GM19372 (cell line): ENCODE data around the gene PXK.

Experiments
- ATAC-seq: cut with Tn5 transposase; IDR thresholded peaks from one replicate; pipeline ENCODE4 v1.9.1; 2021; ENCODE audit warnings: mild to moderate bottlenecking, low read depth, moderate library complexity; ENCODE audit not compliant: unreplicated experiment

The PXK gene

DNA sequence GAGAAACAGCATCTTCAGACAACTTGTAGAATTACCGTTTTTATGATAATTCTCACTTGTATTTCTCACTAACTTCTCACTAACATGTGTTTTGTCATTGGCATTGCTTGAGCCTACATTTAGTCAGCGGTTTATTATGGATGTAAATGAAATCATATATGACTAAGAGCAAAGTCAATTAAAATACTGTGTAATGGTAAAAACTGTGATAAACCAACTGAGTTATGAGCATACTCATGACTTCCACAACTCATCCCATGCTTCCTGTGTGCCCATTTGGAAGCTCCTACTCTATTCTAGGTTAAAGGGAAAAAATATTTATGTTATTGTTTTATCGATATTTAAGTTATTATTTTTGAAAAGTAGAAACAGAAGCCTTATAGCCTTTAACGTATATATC lies 12.8 kb downstream of the PXK start:
- no peak for ATAC-seq

- no peak for ATAC-seq
Measured at GRCh38 chr3:58346368-58346767, 13.7 kb downstream of the PXK start.

DNA sequence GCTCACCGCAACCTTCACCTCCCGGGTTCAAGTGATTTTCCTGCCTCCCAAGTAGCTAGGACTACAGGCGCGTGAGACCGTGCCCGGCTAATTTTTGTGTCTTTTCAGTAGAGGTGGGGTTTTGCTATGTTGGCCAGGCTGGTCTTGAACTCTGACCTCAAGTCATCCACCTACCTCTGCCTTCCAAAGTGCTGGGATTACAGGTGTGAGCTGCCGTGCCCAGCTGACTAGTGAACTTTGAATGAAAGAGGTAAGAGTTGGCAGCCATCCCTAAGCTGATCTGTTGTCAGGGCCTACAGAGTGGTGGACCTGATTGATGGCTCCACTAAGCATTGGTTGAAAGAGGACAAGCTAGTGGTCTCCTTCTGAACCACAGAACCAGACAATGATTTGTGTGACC lies 15.3 kb downstream of the PXK start:
- ATAC-seq, result no peak

GRCh38 chr3:58349792-58350626 lies 17.3 kb downstream of the PXK start:
- ATAC-seq, result peak; percentile 73

GRCh38 chr3:58350627-58351013 lies 17.9 kb downstream of the PXK start:
- ATAC-seq, result no peak

GRCh38 chr3:58351920-58352319 lies 19.2 kb downstream of the PXK start:
- ATAC-seq, result no peak

DNA sequence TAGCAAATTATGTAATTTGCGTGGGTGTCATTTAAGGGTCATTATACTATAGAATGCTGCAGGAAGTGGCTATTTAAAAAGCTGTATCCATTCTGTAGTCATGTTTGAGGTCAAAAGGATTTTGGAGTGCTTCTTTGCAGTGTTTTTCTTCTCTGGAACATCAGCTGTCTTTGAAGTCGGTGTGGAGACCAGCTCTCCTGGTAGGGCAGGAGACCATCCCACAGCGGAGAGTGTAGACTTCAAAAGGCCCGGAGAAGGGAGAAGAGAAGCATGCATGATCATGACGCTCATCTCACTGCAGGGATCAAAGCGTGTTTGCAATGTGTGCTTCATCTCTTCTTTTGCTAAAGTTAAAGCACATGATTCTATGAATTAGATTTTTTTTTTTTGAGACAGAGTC lies 19.9 kb downstream of the PXK start:
- no peak for ATAC-seq

DNA sequence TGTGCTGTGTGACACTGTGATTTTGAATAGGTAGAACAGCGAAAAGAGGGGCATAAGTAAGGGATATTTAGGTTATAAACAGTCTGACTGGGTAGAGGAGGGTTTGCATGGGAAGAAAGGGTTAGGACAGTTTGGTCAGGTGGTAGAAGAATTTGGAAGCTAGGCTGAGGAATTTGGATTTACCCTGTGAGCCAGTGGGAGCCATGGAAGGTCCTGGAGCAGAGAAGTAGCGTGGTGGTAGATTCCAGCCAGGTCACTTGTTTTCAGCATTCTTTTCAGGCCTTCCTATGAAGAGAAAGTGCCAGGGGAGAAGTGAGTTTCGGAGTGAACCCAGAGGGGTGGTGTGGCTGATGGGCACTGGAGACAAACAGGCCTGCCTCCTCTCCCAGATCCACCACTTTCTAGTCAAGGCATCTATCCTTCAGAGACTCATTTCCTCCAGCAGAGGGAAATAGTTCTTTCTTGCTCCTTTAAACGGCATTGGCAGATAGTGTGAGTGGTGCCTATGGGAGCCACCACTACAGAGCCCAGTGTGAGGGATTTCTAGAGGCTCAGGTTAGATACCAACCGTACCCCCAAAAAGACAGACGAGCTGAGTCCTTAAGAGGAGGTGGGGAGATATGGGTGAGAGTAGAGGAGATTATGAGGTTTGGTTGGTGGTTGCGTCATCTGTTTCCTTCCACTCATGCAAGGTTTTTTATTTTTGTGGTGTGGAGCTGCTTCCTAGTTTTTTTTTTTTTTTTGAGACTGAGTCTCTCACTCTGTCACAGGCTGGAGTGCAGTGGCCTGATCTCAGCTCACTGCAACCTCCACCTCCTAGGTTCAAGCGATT lies 21.2 kb downstream of the PXK start:
- ATAC-seq, result no peak

- ATAC-seq, result peak; percentile 60
Measured at GRCh38 chr3:58355179-58355578, 22.5 kb downstream of the PXK start.

DNA sequence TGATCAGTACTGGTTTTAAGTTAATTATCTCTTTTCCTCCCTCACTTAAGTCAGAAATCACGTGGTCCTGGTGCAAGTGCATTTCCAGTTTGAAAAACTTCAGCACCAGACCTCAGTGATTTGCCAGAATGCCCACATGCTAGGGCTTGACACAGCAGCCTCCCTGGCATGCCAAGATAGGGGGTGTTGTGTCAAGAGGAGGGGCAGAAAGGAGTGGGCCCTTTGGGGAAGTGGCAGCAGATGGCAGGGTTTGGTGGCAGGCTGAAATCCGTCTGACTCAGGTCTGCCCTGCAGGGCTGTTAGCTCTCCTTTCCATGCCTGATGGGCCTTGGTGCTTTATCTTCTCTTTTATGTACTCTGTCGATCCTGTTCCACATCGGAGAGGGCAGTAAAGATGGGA lies 23.4 kb downstream of the PXK start:
- no peak for ATAC-seq

DNA sequence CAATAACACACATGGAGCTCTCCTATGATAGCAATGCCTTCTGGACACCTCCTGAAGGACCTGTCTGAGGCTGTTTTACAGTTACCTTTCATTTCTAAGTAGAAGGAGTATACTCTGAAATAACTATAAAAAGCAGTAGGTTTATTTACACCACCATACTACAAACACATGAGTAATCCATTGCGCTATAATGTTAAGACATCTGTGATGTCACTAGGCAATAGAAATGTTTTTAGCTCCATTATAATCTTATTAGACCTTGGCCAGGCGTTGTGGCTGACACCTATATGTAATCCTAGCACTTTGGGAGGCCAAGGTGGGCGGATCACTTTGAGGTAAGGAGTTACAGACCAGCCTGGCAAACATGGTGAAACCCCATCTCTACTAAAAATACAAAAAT lies 24.7 kb downstream of the PXK start:
- no peak for ATAC-seq

DNA sequence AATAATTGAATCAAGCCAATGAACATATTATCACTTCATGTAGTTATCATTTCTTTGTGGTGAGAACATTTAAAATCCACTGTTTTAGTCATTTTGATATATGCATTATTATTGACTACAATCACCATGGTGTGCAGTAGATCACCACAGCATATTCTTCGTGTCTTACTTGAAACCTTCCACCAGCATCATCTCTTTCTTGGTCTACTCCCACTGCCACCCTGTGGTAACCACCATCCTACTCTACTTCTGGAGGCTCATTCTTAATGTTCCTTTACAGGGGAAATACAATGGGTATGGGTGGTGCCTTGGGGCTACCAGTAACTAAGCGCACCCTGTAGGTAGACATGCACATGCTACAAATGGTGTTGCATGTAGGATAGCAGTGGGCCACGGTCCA lies 25.4 kb downstream of the PXK start:
- no peak for ATAC-seq

DNA sequence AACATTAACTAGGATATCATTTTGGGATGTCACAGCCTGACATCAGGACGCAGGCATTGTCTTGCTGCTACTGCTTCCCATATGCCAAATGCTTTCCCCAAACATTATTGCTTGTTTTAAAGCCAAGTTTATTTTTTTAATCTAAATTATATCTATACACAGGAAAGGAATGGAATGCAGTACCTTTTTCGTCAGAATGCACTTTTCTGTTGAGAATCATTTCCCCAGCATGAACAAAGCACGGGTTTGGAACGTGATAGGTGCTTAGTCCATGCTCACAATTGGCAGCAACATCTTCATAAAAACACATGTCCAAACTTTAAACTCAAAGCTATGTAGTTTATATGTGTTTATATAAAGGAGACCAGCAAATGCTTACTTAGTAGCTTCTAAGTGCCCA lies 26.1 kb downstream of the PXK start:
- ATAC-seq, result no peak

GRCh38 chr3:58359621-58360020 lies 26.9 kb downstream of the PXK start:
- ATAC-seq, result no peak

GRCh38 chr3:58361866-58362265 lies 29.2 kb downstream of the PXK start:
- ATAC-seq, result no peak

DNA sequence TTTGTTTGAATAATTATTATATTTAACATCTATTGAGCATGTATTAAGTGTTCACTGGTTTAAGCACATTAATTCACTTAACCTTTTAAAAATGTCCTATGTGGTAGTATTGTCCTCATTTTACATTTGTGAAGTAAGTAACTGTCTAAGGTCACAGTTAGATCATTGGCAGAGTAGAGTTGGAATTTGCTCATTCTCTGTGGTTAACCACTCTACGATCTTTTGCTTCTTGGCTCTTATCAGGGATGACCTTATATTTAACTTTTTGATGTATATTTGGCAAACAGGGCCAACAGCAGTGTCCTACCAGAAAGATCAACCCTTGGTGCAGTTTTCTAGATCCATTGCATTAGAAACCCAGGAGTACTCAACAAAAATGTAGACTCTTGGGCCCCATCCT lies 34.0 kb downstream of the PXK start:
- ATAC-seq, result no peak

DNA sequence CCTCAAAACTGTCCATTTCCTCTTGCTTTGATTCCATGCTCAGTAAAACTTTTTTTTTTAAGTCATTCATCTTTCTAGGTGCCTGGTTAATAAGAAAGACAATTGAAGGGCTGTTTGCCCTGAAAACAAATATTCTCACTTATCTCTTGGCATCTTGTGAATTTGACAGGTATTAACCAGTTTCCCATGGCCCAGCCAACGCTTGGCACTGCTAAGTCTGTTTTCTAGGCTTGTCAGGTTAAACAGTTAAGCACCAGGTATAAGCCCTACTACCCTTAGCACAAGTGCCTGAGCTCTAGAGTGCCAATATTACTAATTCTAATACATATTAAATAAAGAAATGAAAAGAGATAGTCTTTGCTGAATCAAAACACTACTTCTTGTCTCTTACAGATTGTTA lies 36.3 kb downstream of the PXK start:
- ATAC-seq, result no peak

- no peak for ATAC-seq
Measured at GRCh38 chr3:58369876-58370275, 37.2 kb downstream of the PXK start.

- no peak for ATAC-seq
Measured at GRCh38 chr3:58370407-58370806, 37.7 kb downstream of the PXK start.

DNA sequence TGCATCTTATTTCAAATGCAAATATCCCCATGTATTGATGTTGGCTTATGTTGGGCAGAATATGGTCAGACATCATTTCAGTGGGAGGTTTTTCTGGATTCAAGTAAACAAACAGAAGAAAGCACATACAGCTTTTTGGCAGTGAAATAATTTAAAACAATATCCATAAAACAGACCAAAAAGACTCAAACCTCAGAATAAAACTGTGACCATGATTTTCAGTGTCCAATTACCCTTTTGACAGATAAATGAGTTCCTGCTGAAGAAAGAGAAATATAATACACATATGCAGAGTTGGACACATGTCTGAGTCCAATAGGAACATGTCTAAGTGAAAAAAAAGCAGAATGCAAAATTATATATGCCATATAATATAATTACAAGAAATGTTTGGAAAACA lies 39.1 kb downstream of the PXK start:
- ATAC-seq, result no peak

DNA sequence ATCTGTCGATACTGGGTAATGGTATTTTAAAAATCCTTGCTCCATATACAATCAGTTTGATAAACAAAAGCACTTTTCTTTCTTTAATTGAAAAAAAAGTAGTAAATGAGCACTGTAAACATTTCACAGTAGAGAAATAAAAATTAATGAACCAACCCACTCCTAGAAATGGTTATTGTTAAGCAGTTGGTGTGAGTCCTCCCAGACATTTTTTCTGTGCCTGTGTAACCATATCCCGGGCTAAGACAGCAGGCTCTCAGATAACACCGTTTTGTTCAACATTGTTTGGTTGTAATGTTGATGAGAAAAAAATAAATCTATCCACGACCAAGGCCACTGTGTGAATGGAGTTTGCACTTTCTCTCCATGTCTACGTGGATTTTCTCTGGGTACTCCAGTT lies 42.6 kb downstream of the PXK start:
- no peak for ATAC-seq

- ATAC-seq, result no peak
Measured at GRCh38 chr3:58377168-58377567, 44.5 kb downstream of the PXK start.
